ENCODE measurements around the gene NECAB2.

Gene NECAB2

DNA sequence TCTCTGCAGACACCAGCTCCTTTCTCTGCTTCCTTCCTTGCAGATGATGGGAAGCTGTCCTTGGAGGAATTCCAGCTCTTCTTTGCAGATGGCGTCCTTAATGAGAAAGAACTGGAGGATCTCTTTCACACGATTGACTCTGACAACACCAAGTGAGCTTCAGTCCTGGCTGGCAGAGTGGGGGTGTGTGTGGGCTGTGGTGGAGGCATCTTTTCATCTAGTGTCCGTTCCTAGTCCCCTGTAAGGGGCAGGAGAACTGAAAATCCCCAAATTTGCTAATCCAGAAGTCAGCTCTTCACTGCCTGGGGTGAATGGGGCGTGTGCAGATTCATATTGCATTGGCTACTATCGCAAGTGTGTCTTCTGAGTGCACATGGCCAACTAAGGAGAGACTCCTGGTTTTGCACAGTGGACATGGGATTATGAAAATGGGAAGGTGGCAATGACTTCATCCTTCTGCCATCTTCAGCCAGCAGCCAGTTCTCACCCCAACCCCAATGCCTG is 10.4 kb downstream of the NECAB2 start:
- Histone ChIP-seq H3K36me3 (no peaks in the 10 kb centered on the region), H3K27ac (no peak overlapping the region), H3K4me3 (ENCODE audit: low read depth in 1 of 2, low read length in 1 of 2) (no peak overlapping the region), H3K4me1 (ENCODE audit: control insufficient read depth in 1 of 2, insufficient read depth in 1 of 2, low read depth in 1 of 2, low read length in 1 of 2) (no peaks in the 10 kb centered on the region), H3K27me3 (peaks cover 28% of the 10 kb centered on the region), H3K9me3 (peaks cover 7% of the 10 kb centered on the region)
- TF ChIP-seq, protein P1, sequence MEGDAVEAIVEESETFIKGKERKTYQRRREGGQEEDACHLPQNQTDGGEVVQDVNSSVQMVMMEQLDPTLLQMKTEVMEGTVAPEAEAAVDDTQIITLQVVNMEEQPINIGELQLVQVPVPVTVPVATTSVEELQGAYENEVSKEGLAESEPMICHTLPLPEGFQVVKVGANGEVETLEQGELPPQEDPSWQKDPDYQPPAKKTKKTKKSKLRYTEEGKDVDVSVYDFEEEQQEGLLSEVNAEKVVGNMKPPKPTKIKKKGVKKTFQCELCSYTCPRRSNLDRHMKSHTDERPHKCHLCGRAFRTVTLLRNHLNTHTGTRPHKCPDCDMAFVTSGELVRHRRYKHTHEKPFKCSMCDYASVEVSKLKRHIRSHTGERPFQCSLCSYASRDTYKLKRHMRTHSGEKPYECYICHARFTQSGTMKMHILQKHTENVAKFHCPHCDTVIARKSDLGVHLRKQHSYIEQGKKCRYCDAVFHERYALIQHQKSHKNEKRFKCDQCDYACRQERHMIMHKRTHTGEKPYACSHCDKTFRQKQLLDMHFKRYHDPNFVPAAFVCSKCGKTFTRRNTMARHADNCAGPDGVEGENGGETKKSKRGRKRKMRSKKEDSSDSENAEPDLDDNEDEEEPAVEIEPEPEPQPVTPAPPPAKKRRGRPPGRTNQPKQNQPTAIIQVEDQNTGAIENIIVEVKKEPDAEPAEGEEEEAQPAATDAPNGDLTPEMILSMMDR (IDR thresholded peaks at IDR 0.05), result no peak

DNA sequence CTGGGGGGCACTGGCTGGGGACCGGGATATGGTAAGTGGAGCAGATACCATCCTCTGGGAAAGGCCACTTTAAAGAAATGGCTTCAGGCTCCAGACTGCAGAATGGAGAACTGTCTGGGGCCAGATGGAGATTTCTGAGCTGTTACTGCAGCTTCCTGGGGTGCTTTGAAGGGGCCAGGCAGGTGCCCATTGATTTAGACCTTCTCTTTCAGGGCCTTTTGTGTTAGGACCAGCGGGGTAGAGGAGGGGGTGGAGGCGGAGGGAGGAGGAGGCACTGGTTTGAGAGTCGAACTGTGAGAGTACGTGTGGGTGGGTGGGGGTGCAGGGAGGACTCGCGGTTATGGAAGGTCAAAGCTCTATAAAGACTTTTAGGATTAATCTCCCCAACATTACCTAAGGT is 11.4 kb downstream of the NECAB2 start:
- peaks cover 20% of the 10 kb centered on the region for H3K27me3 ChIP-seq

DNA sequence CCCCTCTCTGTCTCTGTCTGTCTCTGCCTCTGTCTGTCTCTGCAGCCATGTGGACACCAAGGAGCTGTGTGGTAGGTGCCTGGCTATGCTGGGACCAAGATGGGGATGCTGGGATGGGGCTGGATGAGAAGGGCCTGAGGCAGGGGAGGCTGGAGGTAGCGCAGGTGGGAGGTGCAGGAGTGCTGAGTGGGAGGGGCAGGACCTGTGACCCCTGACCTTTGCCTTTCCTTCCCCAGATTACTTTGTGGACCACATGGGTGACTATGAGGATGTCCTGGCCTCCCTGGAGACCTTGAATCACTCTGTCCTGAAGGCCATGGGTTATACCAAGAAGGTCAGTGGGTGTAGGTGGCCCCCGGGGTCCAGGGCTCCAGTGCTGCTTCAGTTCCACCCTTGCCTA is 12.8 kb downstream of the NECAB2 start:
- Histone ChIP-seq H3K9me3 (peaks cover 7% of the 10 kb centered on the region), H3K27me3 (peaks cover 10% of the 10 kb centered on the region), H3K4me3 (ENCODE audit: low read depth in 1 of 2, low read length in 1 of 2) (no peak overlapping the region), H3K4me1 (ENCODE audit: control insufficient read depth in 1 of 2, insufficient read depth in 1 of 2, low read depth in 1 of 2, low read length in 1 of 2) (no peaks in the 10 kb centered on the region), H3K36me3 (no peaks in the 10 kb centered on the region), H3K27ac (no peak overlapping the region)
- TF ChIP-seq, protein P1 (IDR thresholded peaks at IDR 0.05), result no peak

More for the DNA sequence above, 11.4 kb downstream of the NECAB2 start:
- Histone ChIP-seq H3K27ac (no peak overlapping the region), H3K4me1 (ENCODE audit: control insufficient read depth in 1 of 2, insufficient read depth in 1 of 2, low read depth in 1 of 2, low read length in 1 of 2) (no peaks in the 10 kb centered on the region), H3K4me3 (ENCODE audit: low read depth in 1 of 2, low read length in 1 of 2) (no peak overlapping the region), H3K36me3 (no peaks in the 10 kb centered on the region), H3K9me3 (peaks cover 7% of the 10 kb centered on the region)
- TF ChIP-seq, protein P1 (IDR thresholded peaks at IDR 0.05), result no peak

DNA sequence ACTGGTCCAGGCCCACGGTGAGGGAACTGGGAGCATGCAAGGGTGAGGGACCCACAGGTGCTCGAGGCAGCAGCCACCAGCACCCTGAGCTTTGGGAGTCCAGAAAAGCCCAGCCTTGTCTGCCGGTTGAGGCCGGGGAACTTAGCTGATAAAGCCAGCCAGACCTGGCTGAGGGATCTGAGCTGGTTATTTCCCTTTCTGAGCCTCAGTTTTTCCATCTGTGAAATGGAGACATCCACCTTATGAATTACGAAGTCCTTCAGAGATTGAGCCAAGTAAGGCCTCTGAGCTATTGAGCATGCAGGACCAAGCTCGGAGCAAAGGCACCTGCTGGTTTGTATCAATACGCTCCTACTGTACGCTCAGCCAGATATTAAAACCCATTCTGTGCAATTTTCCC is 13.8 kb downstream of the NECAB2 start:
- Histone ChIP-seq H3K4me3 (ENCODE audit: low read depth in 1 of 2, low read length in 1 of 2) (no peak overlapping the region), H3K9me3 (peaks cover 7% of the 10 kb centered on the region), H3K36me3 (no peaks in the 10 kb centered on the region), H3K27ac (no peak overlapping the region), H3K27me3 (peaks cover 14% of the 10 kb centered on the region), H3K4me1 (ENCODE audit: control insufficient read depth in 1 of 2, insufficient read depth in 1 of 2, low read depth in 1 of 2, low read length in 1 of 2) (no peaks in the 10 kb centered on the region)
- TF ChIP-seq, protein P1 (IDR thresholded peaks at IDR 0.05), result no peak

DNA sequence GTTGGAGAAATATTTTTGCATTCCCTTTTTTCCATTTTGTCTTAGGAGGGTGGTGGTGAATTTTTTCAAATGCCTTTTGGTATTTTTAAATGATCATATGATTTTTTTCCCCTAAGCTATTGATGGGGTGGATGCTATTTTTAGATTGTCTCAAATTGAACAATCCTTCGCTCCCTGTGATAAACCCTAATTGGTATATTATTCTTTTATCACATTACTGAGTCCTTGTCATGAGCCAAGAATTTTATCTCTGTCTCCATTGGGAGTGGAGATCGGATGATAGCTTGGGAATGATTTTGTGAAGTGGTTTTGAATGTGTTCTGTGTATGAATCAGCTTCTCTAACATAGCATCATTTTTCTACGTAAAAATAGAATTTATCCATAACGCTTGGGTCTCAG is 15.4 kb downstream of the NECAB2 start:
- Histone ChIP-seq H3K4me1 (ENCODE audit: control insufficient read depth in 1 of 2, insufficient read depth in 1 of 2, low read depth in 1 of 2, low read length in 1 of 2) (no peaks in the 10 kb centered on the region), H3K27ac (no peak overlapping the region), H3K36me3 (no peaks in the 10 kb centered on the region), H3K9me3 (no peaks in the 10 kb centered on the region), H3K27me3 (peaks cover 31% of the 10 kb centered on the region), H3K4me3 (ENCODE audit: low read depth in 1 of 2, low read length in 1 of 2) (no peak overlapping the region)
- TF ChIP-seq, protein P1 (IDR thresholded peaks at IDR 0.05), result no peak

DNA sequence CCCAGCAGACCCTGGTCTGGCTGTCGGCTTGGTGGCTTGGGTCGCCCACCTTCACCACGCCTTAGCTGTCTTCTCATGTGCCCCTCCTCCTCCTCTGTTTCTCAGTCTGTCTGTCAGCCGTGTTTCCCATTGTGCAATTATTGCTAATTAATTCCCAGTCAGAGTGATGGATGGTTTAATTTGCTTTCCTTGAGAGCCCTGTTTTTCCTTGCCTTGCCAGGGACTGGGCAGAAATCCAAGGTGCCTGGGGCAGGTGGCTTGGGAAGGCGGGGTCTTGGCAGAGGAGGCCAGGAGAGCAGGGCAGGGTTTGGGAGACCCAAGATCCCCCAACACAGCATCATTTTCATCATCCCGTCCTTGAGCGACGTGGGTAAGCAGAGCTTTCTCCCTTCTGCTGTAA is 21.3 kb downstream of the NECAB2 start:
- no peak overlapping the region for H3K27ac ChIP-seq
- H3K36me3 ChIP-seq, result no peaks in the 10 kb centered on the region
- no peaks in the 10 kb centered on the region for H3K9me3 ChIP-seq
- H3K4me3 ChIP-seq (ENCODE audit: low read depth in 1 of 2, low read length in 1 of 2), result no peak overlapping the region
- peaks cover 47% of the 10 kb centered on the region for H3K27me3 ChIP-seq
- TF ChIP-seq, protein P1 (IDR thresholded peaks at IDR 0.05), result no peak
- peaks cover 17 to 20% of the 10 kb centered on the region in 2 experiments for H3K4me1 ChIP-seq (ENCODE audit: control insufficient read depth in 1 of 2, insufficient read depth in 1 of 2, low read depth in 1 of 2, low read length in 1 of 2)

All from neutrophil (primary cell).